GM13977 (cell line): ENCODE measurements around the gene EPHA10.
A peak's percentile ranks its signal among the peaks of the same experiment; 100 is the strongest.
"Not testable (repeated sequence)": the region's sequence is repeated elsewhere in the genome, so short reads cannot be mapped to it uniquely, and the experiment has no call there.

Experiments used
- DNase-seq: peaks from one replicate; pipeline ENCODE4 v3.0.0; 2012; ENCODE audit warnings: low spot score
- CTCF ChIP-seq: IDR thresholded peaks from 2 replicates; pipeline ENCODE4 v1.5.1; 2012; ENCODE audit warnings: mild to moderate bottlenecking, control low read depth; ENCODE audit not compliant: insufficient read depth; ENCODE audit errors: extremely low read depth, missing control alignments
- in situ Hi-C: fragments of 300-500 bp; cut with MboI; formaldehyde crosslinking; loops from one replicate; pipeline ENCODE4 v1.12.0; 2022; ENCODE audit warnings: low sequenced_read_pairs, low pct_unique_long_range_greater_than_20kb, mixed read lengths, inconsistent platforms; ENCODE audit not compliant: unreplicated experiment

The EPHA10 gene

GRCh38 chr1:37688926-37689325, 76.0 kb downstream of the EPHA10 start:
- no peak for TF ChIP-seq CTCF
- in situ Hi-C loops, result loop anchor here (10.0 kb wide), 1 partner anchor 234 kb away; no protein-coding TSS in a partner anchor
- no peak for DNase-seq

- DNase-seq, result not testable (repeated sequence)
- in situ Hi-C loops, result loop anchor here (10.0 kb wide), 1 partner anchor 233 kb away; no protein-coding TSS in a partner anchor
Observed at GRCh38 chr1:37687764-37688163, 77.2 kb downstream of the EPHA10 start.

GRCh38 chr1:37685722-37686121, 79.2 kb downstream of the EPHA10 start:
- no peak for DNase-seq
- in situ Hi-C loops, result loop anchor here (10.0 kb wide), 1 partner anchor 231 kb away; no protein-coding TSS in a partner anchor
- TF ChIP-seq CTCF, result no peak

GRCh38 chr1:37684182-37684581, 80.7 kb downstream of the EPHA10 start:
- in situ Hi-C loops, result loop anchor here (10.0 kb wide), 1 partner anchor 229 kb away; no protein-coding TSS in a partner anchor
- DNase-seq, result not testable (repeated sequence)

- in situ Hi-C loops, result loop anchor here (10.0 kb wide), 1 partner anchor 228 kb away; no protein-coding TSS in a partner anchor
- DNase-seq, result peak; percentile 66
- peak; percentile 80 for TF ChIP-seq CTCF
Observed at GRCh38 chr1:37682334-37682987, 82.5 kb downstream of the EPHA10 start.

GRCh38 chr1:37680933-37681332, 84.0 kb downstream of the EPHA10 start:
- in situ Hi-C loops, result loop anchor here (10.0 kb wide), 1 partner anchor 226 kb away; no protein-coding TSS in a partner anchor
- DNase-seq, result no peak
- TF ChIP-seq CTCF, result no peak

- TF ChIP-seq CTCF, result no peak
- DNase-seq, result no peak
- in situ Hi-C loops, result loop anchor here (10.0 kb wide), 1 partner anchor 73 kb away; no protein-coding TSS in a partner anchor
Observed at GRCh38 chr1:37677808-37678207, 87.1 kb downstream of the EPHA10 start.

GRCh38 chr1:37677143-37677439, 87.8 kb downstream of the EPHA10 start:
- TF ChIP-seq CTCF, result no peak
- DNase-seq, result no peak
- in situ Hi-C loops, result loop anchor here (10.0 kb wide), 1 partner anchor 72 kb away; no protein-coding TSS in a partner anchor
